K562 (cell line): ENCODE results near the gene PYHIN1. TPM values are rescaled to one million over a fixed set of nuclear protein-coding genes. Genes with fewer than 3 reads are reported as not detected.

ENCODE experiments used
- CXXC5 ChIP-seq: fragments of 250-450 bp; sonication (Bioruptor Pico); IDR thresholded peaks from 2 replicates; pipeline ENCODE4 v1.8.0; 2022; ENCODE audit warnings: inconsistent platforms, mild to moderate bottlenecking, moderate library complexity
- SAFB ChIP-seq: fragments of 200-400 bp; formaldehyde crosslinking; IDR thresholded peaks from 2 replicates; pipeline ENCODE4 v1.6.1; 2017; ENCODE audit warnings: low read depth, low read length, borderline replicate concordance
- SIN3B ChIP-seq: fragments of 450-650 bp; IDR thresholded peaks from 2 replicates; pipeline ENCODE4 v1.6.1; 2017; ENCODE audit warnings: low read depth, mild to moderate bottlenecking, moderate library complexity
- polyA plus RNA-seq, 8 experiments: library from polyadenylated mRNA; depleted of rRNA in 4 of 8; stranded (reverse) in 5 of 8; unstranded in 3 of 8; fragments of >200 nt; fragmentation: Nextera tagmentation in 2 of 8; fragmentation: Illumina TruSeq in 1 of 8; extraction: Ambion mirVana in 2 of 8; extraction: Trizol in 1 of 8; gene quantifications; 2 replicates each; pipeline versions ENCODE4 v1.2.1 to v1.2.3, GENCODE V29; 2011 to 2014; ENCODE audit warnings: inconsistent platforms in 1 of 8, missing spikeins in 1 of 8
- total RNA-seq, 7 experiments: library from RNA; depleted of rRNA in 6 of 7; stranded (reverse); fragments of >200 nt in 6 of 7; fragmentation: Illumina TruSeq in 2 of 7; extraction: Trizol in 2 of 7; gene quantifications; 2 replicates each; pipeline versions ENCODE4 v1.2.1 to v1.2.3, GENCODE V29; 2011 to 2021; ENCODE audit warnings: low replicate concordance in 1 of 7
- TF ChIP-seq, protein P1 (sequence below): fragments of 450-650 bp; IDR thresholded peaks from 2 replicates; pipeline ENCODE4 v1.6.1; 2017; ENCODE audit warnings: antibody characterized with exemption, mild to moderate bottlenecking
- TF ChIP-seq, protein P2 (sequence below): fragments of 250-450 bp; sonication (Bioruptor Pico); IDR thresholded peaks from 2 replicates; pipeline ENCODE4 v1.5.0; 2022; ENCODE audit warnings: mild to moderate bottlenecking
- TF ChIP-seq, protein P3 (sequence below): fragments of 250-450 bp; sonication (Bioruptor Pico); IDR thresholded peaks from 2 replicates; pipeline ENCODE4 v1.5.0; 2021; ENCODE audit warnings: mild to moderate bottlenecking, moderate library complexity
- TF ChIP-seq, protein P4 (sequence below): fragments of 250-450 bp; sonication (Bioruptor Pico); IDR thresholded peaks from 2 replicates; pipeline ENCODE4 v1.4.0; 2020; ENCODE audit warnings: mild to moderate bottlenecking
- TF ChIP-seq, protein P5 (sequence below), 2 experiments: fragments of 450-650 bp; IDR thresholded peaks; 2 replicates each; pipeline ENCODE4 v1.6.1; 2018; ENCODE audit warnings: mild to moderate bottlenecking in 2 of 2, low read depth in 1 of 2; ENCODE audit not compliant: partially characterized antibody in 2 of 2

Gene PYHIN1
- total and polyA plus RNA-seq, 9 of the 15 experiments (the other 6 are each of a cell fraction or from before 2014, with no cell fraction given) = not detected

DNA sequence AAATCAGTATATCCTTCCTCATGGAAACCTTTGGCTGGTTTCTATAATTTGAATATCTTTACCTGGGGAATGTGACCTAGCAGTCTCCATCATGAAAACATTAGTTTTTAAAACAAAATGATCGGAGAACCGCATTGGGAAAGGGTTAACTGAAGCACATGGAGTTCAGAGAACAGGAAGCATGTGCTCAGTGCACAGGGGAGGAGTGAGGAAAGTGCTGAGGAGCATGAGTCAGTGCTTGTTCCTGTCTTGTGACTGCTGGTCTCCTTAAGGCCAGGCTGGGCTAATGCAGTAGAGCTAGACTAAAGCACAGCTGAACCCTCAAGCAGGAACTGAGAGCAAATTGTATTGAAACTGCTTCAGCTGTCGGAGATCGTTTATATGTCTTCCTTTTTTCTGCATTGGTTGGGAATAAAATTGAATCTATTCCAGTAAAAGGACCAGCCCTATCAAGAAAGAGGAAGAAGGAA is 84.1 kb downstream of the PYHIN1 start (continued):
- TF ChIP-seq, protein P1, sequence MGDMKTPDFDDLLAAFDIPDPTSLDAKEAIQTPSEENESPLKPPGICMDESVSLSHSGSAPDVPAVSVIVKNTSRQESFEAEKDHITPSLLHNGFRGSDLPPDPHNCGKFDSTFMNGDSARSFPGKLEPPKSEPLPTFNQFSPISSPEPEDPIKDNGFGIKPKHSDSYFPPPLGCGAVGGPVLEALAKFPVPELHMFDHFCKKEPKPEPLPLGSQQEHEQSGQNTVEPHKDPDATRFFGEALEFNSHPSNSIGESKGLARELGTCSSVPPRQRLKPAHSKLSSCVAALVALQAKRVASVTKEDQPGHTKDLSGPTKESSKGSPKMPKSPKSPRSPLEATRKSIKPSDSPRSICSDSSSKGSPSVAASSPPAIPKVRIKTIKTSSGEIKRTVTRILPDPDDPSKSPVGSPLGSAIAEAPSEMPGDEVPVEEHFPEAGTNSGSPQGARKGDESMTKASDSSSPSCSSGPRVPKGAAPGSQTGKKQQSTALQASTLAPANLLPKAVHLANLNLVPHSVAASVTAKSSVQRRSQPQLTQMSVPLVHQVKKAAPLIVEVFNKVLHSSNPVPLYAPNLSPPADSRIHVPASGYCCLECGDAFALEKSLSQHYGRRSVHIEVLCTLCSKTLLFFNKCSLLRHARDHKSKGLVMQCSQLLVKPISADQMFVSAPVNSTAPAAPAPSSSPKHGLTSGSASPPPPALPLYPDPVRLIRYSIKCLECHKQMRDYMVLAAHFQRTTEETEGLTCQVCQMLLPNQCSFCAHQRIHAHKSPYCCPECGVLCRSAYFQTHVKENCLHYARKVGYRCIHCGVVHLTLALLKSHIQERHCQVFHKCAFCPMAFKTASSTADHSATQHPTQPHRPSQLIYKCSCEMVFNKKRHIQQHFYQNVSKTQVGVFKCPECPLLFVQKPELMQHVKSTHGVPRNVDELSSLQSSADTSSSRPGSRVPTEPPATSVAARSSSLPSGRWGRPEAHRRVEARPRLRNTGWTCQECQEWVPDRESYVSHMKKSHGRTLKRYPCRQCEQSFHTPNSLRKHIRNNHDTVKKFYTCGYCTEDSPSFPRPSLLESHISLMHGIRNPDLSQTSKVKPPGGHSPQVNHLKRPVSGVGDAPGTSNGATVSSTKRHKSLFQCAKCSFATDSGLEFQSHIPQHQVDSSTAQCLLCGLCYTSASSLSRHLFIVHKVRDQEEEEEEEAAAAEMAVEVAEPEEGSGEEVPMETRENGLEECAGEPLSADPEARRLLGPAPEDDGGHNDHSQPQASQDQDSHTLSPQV = peak; percentile 93
- TF ChIP-seq SAFB = no peak
- TF ChIP-seq, protein P2, sequence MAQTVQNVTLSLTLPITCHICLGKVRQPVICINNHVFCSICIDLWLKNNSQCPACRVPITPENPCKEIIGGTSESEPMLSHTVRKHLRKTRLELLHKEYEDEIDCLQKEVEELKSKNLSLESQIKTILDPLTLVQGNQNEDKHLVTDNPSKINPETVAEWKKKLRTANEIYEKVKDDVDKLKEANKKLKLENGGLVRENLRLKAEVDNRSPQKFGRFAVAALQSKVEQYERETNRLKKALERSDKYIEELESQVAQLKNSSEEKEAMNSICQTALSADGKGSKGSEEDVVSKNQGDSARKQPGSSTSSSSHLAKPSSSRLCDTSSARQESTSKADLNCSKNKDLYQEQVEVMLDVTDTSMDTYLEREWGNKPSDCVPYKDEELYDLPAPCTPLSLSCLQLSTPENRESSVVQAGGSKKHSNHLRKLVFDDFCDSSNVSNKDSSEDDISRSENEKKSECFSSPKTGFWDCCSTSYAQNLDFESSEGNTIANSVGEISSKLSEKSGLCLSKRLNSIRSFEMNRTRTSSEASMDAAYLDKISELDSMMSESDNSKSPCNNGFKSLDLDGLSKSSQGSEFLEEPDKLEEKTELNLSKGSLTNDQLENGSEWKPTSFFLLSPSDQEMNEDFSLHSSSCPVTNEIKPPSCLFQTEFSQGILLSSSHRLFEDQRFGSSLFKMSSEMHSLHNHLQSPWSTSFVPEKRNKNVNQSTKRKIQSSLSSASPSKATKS (CRISPR knock-in tag) = no peak
- TF ChIP-seq, protein P3, sequence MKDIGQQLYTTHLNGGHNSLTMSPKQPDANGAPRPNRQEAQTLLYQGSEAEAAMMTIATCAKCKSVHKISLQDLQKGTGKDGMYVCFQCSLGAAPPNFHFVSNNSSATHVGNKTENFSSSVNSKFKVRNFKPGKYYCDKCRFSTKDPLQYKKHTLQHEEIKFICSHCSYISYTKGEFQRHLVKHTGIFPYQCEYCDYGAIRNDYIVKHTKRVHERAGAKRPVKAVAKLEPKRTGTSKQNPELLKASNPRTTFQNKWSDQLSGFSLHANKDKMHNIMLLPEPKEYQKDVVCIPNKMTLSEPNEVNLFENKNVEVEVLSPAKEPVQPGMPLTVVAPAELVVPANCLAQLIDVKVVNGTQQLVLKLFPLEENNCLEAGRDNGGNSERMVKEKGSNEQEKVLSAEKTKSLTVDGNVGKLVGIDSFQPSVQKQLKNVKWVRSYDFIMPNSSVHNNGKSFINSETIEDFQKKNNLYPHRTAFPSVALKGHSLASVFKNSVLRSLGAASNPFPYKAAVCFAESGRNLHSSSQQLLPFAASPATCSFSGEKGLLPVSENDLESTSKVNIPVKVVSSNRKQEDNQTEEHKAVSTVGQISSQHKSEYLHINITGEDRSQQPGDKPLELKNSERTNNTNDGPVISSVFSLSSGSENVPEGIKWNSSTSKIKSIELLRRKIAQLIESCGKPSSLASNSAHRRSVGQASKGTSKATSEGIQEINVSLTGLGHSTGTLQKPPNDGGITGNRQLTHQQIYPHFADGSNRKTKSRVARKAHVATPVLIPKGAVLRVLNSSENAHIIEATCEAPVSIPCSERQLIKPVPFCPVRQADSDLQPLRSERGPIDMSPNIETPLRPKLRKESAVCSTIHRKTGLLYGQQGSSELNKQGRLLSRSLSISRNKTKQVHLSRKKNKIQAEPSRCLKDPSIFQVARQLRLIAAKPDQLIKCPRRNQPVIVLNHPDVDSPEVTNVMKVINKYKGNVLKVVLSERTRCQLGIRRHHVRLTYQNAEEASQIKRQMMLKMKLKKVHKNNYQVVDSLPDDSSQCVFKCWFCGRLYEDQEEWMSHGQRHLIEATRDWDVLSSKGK (CRISPR knock-in tag) = no peak
- no peak for TF ChIP-seq SIN3B
- TF ChIP-seq, protein P4, sequence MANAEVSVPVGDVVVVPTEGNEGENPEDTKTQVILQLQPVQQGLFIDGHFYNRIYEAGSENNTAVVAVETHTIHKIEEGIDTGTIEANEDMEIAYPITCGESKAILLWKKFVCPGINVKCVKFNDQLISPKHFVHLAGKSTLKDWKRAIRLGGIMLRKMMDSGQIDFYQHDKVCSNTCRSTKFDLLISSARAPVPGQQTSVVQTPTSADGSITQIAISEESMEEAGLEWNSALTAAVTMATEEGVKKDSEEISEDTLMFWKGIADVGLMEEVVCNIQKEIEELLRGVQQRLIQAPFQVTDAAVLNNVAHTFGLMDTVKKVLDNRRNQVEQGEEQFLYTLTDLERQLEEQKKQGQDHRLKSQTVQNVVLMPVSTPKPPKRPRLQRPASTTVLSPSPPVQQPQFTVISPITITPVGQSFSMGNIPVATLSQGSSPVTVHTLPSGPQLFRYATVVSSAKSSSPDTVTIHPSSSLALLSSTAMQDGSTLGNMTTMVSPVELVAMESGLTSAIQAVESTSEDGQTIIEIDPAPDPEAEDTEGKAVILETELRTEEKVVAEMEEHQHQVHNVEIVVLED (CRISPR knock-in tag) = no peak
- TF ChIP-seq CXXC5 (CRISPR knock-in tag) = peak; percentile 71
- TF ChIP-seq, protein P5, sequence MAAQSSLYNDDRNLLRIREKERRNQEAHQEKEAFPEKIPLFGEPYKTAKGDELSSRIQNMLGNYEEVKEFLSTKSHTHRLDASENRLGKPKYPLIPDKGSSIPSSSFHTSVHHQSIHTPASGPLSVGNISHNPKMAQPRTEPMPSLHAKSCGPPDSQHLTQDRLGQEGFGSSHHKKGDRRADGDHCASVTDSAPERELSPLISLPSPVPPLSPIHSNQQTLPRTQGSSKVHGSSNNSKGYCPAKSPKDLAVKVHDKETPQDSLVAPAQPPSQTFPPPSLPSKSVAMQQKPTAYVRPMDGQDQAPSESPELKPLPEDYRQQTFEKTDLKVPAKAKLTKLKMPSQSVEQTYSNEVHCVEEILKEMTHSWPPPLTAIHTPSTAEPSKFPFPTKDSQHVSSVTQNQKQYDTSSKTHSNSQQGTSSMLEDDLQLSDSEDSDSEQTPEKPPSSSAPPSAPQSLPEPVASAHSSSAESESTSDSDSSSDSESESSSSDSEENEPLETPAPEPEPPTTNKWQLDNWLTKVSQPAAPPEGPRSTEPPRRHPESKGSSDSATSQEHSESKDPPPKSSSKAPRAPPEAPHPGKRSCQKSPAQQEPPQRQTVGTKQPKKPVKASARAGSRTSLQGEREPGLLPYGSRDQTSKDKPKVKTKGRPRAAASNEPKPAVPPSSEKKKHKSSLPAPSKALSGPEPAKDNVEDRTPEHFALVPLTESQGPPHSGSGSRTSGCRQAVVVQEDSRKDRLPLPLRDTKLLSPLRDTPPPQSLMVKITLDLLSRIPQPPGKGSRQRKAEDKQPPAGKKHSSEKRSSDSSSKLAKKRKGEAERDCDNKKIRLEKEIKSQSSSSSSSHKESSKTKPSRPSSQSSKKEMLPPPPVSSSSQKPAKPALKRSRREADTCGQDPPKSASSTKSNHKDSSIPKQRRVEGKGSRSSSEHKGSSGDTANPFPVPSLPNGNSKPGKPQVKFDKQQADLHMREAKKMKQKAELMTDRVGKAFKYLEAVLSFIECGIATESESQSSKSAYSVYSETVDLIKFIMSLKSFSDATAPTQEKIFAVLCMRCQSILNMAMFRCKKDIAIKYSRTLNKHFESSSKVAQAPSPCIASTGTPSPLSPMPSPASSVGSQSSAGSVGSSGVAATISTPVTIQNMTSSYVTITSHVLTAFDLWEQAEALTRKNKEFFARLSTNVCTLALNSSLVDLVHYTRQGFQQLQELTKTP (IDR thresholded peaks at IDR 0.05; ENCODE audit: low read depth in 1 of 2, partially characterized antibody in 2 of 2) = no peak
